GM12801 (cell line): ENCODE measurements around the gene FBXL2.

ENCODE experiments used
- CTCF ChIP-seq: IDR thresholded peaks from one replicate; pipeline ENCODE4 v1.5.1; 2011; ENCODE audit warnings: control low read depth; ENCODE audit not compliant: insufficient read length; ENCODE audit errors: extremely low read depth

The FBXL2 gene

GRCh38 chr3:33238923-33239322, 38.3 kb upstream of the FBXL2 start:
- no peak for TF ChIP-seq CTCF

GRCh38 chr3:33240261-33240660, 37.0 kb upstream of the FBXL2 start:
- TF ChIP-seq CTCF: no peak

GRCh38 chr3:33246786-33247185, 30.5 kb upstream of the FBXL2 start:
- no peak for TF ChIP-seq CTCF

- TF ChIP-seq CTCF: no peak
Measured at GRCh38 chr3:33250712-33251111, 26.5 kb upstream of the FBXL2 start.

GRCh38 chr3:33256249-33256648, 21.0 kb upstream of the FBXL2 start:
- TF ChIP-seq CTCF: no peak

- TF ChIP-seq CTCF: no peak
Measured at GRCh38 chr3:33260104-33260503, 17.1 kb upstream of the FBXL2 start.

GRCh38 chr3:33269385-33269784, 7.9 kb upstream of the FBXL2 start:
- TF ChIP-seq CTCF: no peak

- TF ChIP-seq CTCF: no peak
Measured at GRCh38 chr3:33271324-33271723, 5.9 kb upstream of the FBXL2 start.
